Adipose tissue (tissue), 3 donors: ENCODE data around the gene CCDC159. TPM values are rescaled to one million over a fixed set of nuclear protein-coding genes. Genes with fewer than 3 reads are reported as not detected.
A peak's percentile ranks its signal among the peaks of the same experiment; 100 is the strongest.
"Not testable (repeated sequence)": the region's sequence is repeated elsewhere in the genome, so short reads cannot be mapped to it uniquely, and the experiment has no call there.

Source experiments
- H3K27ac ChIP-seq: one replicate; pipeline ENCODE4 v1.5.1; 2013; ENCODE audit warnings: low read depth, low read length
- WGBS, 3 donors: extraction: QIAGEN DNeasy Blood & Tissue Kit; methylation state at CpG; one replicate each; pipeline ENCODE4 v1.1.7; 2013; 5-methylcytosine and 5-hydroxymethylcytosine counted together
- polyA plus RNA-seq, 3 donors: library from polyadenylated mRNA; stranded (reverse); fragments of 200-250 nt; gene quantifications; one replicate each; pipeline ENCODE4 v1.2.3, GENCODE V29; 2013
- donor health status: healthy with polysubstance abuse.
- donor health status: Bipolar disorder and iron deficiency.
- donor health status: healthy.

CCDC159 gene
- polyA plus RNA-seq, 3 donors, result 15.8 to 43.5 (median 20.9) TPM

DNA sequence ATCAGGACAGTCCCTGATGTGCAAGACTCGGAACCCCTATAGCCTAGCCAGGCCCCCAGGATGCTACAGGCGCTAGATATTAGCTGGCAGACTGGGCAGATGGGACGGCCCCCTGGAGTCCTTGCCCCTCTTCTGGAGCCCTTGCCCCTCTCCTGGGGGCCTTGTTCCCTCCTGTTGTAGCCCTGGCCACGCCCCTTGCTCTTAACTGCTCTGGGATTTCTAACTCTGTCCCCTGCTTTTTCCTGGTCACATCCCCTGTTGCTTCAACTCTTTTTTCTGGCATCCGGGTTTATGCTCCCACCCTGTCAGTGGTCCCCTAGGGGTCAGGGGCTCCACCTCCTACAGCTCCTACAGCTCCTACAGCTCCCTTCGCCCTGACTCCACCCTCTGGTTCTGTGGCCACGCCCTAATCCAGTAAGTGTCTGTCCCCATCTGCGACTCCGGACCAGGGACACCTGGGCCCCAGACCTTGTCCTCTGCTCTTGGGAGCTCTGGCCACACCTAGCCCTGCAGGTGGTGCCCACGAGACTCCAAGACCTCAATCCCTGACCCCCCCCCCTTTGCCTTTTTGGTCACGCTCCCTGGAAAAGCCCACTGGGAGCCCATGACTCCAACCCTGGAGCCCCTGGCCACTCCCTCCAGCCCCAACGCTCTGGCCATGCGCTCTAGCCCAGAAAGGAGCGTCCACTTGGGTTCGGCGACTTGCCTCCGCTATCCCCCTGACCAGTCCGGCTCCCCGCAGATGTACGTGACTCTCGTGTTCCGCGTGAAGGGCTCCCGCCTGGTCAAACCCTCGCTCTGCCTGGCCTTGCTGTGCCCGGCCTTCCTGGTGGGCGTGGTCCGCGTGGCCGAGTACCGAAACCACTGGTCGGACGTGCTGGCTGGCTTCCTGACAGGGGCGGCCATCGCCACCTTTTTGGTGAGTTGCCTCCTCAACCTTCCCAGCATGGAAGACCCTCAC lies 15.7 kb downstream of the CCDC159 start:
- 83 to 93% (median 85%) methylated on average over 35 of the region's 35 CpGs for WGBS, 3 donors
- H3K27ac ChIP-seq, result no peak overlapping the region

DNA sequence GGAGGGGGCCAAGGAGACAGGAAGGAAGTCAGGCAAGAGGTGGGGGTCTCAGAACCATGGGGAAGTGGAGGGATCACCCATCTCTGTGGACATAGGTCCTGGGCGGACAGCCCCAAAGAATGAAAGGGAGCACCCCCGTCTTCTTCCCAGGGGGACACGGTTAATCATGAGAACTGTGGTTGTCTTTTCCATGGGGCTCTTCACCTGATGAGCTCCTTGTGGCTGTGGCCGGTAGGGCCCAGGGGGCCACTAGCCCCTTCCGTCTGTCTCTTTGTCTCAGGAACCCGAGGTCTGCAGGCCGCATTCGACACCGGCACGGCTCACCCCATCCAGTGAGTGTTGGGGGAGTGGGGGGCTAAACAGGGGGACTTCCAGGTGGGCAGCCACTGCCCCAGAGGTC lies 17.6 kb downstream of the CCDC159 start:
- no peak overlapping the region for H3K27ac ChIP-seq
- WGBS, 3 donors, result 89 to 92% (median 90%) methylated on average over 10 of the region's 10 CpGs

- H3K27ac ChIP-seq, result no peak overlapping the region
- WGBS, 3 donors, result 92 to 94% (median 93%) methylated on average over 24 to 28 of the region's 28 CpGs
Observed at GRCh38 chr19:11364296-11364904, 18.1 kb downstream of the CCDC159 start.

DNA sequence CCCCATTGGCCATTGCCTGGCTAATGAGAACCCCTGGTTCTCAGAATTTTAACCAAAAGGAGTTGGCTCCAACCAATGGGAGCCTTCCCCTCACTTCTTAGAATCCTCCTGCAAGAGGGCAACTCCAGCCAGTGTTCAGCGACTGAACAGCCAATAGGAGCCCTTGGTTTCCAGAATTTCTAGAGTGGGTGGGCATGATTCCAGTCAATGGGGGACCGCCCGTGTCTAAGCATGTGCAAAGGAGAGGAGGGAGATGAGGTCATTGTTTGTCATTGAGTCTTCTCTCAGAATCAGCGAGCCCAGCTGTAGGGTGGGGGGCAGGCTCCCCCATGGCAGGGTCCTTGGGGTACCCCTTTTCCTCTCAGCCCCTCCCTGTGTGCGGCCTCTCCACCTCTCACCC lies 18.6 kb downstream of the CCDC159 start:
- 70 to 83% (median 77%) methylated on average over 3 to 5 of the region's 5 CpGs for WGBS, 3 donors
- no peak overlapping the region for H3K27ac ChIP-seq

DNA sequence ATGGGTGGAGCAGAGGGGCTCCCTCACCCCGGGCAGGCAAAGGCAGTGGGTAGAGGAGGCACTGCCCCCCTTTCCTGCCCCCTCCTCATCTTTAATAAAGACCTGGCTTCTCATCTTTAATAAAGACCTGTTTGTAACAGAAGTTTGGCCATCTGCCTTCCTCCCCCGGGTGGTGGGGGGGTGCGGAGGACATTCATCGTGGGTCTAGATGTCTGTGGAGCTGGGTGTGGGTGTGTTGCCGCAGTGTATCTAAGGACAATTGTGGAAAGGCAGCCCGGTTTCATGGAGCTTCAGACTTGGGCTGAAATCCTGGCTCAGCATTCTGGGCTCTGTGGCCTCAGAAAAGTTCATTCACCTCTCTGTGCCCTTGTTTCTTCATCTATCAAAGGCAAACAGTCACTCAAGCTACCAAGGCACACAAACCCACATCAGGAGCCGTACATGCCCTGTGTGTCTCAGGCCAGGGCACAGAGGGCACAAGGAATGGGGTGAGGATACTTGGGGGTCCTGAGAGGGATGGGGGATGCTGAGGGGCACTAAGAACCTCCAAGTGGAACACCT lies 19.3 kb downstream of the CCDC159 start:
- no peak overlapping the region for H3K27ac ChIP-seq
- WGBS, 3 donors, result 63 to 76% (median 75%) methylated on average over 7 of the region's 7 CpGs

DNA sequence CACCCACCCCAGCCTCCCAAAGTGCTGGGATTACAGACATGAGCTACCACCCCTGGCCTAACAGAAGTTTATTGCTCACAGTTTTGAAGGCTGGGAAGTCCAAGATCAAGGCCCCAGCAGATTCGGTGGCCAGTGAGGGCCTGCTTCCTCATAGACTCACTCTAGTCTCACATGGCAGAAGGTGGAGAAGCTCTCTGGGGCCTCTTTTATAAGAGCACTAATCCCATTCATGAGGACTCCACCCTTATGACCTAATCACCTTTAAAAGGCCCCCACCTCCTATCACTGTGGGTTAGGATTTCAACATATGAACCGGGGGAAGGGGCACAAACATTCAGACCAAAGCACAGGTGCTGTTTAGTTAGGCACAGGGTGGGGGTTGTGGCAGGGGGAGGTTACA lies 21.2 kb downstream of the CCDC159 start:
- WGBS, 3 donors, result 67 to 83% (median 81%) methylated on average over 2 of the region's 2 CpGs
- H3K27ac ChIP-seq, result no peak overlapping the region

- 88 to 100% (median 94%) methylated on average over 2 of the region's 2 CpGs for WGBS, 3 donors
- H3K27ac ChIP-seq, result no peak overlapping the region
Observed at GRCh38 chr19:11370744-11371143, 24.4 kb downstream of the CCDC159 start.

DNA sequence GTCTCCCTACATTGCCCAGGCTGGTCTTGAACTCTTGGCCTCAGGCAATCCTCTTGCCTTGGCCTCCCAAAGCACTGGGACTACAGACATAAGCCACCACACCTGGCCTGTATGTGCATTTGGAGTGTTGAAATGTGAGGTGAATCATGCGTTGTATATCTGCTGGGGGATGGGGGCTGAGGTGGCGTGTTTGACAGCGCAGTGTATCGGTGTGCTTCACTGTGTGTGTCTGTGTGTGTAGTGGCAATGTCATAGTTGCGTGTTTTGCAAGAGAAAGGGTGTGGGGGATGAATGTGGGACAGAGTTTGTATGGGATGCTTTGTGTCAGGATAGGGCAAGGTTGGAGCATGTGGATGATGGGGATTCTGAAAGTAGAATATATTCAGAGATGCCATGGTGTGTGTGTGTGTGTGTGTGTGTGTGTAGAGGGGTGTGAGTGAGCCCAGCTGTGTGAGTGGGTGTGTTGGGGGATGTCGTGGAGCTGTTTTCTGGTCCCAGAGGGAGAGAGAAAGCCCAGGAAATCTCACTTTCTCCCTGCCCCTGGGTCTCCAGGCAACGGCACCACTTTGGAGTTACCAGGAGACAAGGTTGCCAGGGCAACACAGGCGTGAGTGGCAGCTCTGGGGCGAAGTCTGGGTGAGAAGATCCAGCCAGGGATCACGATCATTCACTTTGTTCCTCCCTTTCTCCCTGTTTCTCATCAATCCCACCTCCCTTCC lies 27.0 kb downstream of the CCDC159 start:
- 48 to 55% (median 55%) methylated on average over 10 of the region's 10 CpGs for WGBS, 3 donors
- H3K27ac ChIP-seq, result no peak overlapping the region

DNA sequence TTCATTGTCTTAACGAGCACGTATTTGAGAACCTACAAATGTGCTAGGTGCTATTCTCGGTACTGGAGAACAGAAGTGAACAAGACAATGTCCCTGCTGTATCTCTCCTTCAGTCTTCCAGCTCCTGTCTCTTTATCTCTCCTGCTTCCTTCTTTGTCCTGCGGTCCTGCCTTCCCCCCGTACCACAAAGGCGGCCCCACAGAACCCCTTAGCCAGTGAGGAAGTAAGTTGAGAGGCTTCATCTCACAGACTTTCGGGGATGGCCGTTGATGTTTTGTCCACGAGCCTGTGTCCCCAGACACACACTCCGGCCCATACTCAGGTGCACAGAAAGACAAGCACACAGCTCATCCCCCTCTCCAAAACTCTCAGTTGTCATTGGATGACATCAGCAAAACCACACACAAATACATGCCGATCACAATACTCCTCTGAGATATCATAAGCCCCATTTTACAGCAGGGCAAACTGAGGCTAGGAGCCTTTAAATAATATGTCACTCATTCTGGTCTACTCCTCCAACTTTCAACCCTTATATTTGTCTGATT lies 27.6 kb downstream of the CCDC159 start:
- 33 to 38% (median 36%) methylated on average over 11 of the region's 11 CpGs for WGBS, 3 donors
- H3K27ac ChIP-seq, result no peak overlapping the region

- 0 to 1% (median 1%) methylated on average over 44 of the region's 44 CpGs for WGBS, 3 donors
- H3K27ac ChIP-seq, result peak within 1 kb of the TSS; percentile 79
Observed at GRCh38 chr19:11374433-11375142, 28.3 kb downstream of the CCDC159 start, which contains the start of gene SWSAP1. Gene SWSAP1 (plus strand): TSS chr19:11374666. CDS start chr19:11374681, 15 bp downstream.

GRCh38 chr19:11375143-11375948 lies 29.0 kb downstream of the CCDC159 start:
- 5 to 15% (median 5%) methylated on average over 27 of the region's 27 CpGs for WGBS, 3 donors
- H3K27ac ChIP-seq, result peak overlapping the region; percentile 79

- H3K27ac ChIP-seq, result no peak overlapping the region
Observed at GRCh38 chr19:11377237-11377636, 30.9 kb downstream of the CCDC159 start.

- WGBS, 3 donors, result 91 to 96% (median 92%) methylated on average over 3 of the region's 3 CpGs
- no peak overlapping the region for H3K27ac ChIP-seq
Observed at GRCh38 chr19:11377756-11378155, 31.4 kb downstream of the CCDC159 start.

GRCh38 chr19:11378319-11379189 lies 32.2 kb downstream of the CCDC159 start:
- 46 to 55% (median 52%) methylated on average over 8 of the region's 8 CpGs for WGBS, 3 donors
- H3K27ac ChIP-seq, result no peak overlapping the region

GRCh38 chr19:11379269-11379845 lies 33.0 kb downstream of the CCDC159 start:
- not testable (repeated sequence) for H3K27ac ChIP-seq
- WGBS, 3 donors, result 86 to 93% (median 89%) methylated on average over 14 of the region's 14 CpGs

GRCh38 chr19:11379857-11380350 lies 33.6 kb downstream of the CCDC159 start:
- H3K27ac ChIP-seq, result no peak overlapping the region

More at GRCh38 chr19:11379857-11380350, 33.6 kb downstream of the CCDC159 start:
- whole genome bisulfite sequencing, 3 donors, result 94 to 95% (median 94%) methylated on average over 7 of the region's 7 CpGs
